Activated T-cell treated with anti-CD3 and anti-CD28 coated beads, Interleukin-2, amount 50 U/mL, for 48 hours (primary cell): Measurements from ENCODE around the gene CD69.
"Not testable (repeated sequence)": the region's sequence is repeated elsewhere in the genome, so short reads cannot be mapped to it uniquely, and the experiment has no call there.

ENCODE experiments used
- DNase-seq, 2 experiments: peaks; one replicate each; pipeline ENCODE4 v3.0.0-alpha.2; 2020

Gene CD69

GRCh38 chr12:9713032-9713558 lies 47.6 kb downstream of the CD69 start:
- DNase-seq: not testable (repeated sequence)

GRCh38 chr12:9711664-9712063 lies 49.0 kb downstream of the CD69 start:
- no peak for DNase-seq

DNA sequence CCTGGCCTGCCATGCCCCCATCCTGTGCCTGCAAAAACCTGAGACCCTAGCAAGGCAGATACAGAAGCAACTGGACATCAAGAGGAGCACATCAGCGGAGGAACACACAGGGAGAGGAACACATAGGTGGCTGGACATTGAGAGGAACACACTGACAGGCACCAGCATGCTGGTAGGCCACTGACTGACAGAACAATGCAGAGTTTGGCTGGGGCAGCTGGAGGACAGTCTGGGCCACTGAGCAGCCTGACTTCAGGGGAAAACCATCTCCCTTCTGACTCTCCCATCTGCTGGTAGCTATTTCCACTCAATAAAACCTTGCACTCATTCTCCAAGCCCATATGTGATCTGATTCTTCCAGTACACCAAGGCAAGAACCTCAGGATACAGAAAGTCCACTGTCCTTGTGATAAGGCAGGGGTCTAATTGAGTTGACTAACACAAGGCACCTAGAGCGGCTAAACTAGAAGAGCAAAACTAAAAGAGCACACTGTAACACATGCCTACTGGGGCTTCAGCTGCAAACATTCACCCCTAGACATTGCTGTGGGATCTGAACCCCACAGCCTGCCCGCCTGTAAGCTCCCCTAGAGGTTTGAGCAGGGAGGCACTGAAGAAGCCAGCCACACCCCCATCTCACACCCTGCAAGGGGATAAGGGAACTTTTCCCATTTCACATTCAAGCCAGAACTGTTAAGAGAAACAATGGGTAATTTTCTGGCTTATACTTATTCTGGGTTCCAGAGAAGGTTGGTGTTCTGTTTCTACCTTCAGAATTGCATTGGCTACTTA lies 49.9 kb downstream of the CD69 start:
- no peak for DNase-seq

- DNase-seq: no peak
These were observed 51.8 kb downstream of the CD69 start for GRCh38 chr12:9708853-9709252.

DNA sequence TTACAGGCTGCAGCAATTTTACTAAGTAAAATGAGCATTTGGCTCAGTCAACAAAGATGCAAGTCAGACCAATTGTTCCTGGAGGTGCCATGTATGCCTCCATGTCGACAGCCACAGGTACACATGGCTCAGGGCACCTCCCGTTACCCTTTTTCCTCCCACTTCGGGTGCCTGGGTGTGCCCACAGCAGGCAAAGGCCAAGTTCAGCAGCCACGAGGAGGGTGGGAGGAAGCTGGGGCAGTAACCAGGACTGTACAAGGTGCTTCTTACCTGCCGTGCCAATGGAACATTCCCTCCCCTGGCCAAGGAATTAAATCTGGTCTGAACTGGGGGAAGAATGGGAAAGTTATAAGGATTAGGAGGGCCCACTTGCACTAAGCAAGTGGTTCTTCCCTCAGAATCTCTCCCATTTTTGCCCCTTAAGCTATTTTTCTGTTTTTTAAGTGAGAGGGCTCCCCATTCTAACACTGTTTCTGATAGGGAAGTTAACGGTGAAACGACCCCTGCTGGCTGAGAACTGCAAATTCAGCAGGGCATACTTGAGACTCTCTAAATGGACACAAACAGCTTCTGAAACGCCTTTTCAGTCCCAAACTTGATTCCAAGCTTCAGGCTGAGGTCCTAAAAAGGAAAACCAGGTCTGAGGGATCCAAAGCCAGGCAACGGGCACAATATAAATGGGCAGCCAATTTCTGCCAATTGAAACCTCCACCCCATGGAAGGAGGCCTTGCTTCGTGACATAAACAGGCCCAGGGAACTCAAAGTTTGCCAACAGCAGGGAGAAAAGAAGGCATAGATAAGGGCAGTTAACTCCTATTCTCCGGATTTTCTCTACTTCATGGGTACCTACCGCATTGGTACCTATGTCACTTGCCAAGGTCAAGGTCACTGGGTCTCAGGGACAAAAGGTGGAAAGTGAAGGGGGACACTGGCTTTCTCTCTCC lies 52.6 kb downstream of the CD69 start:
- peak; percentile 76 to 78 for DNase-seq

DNA sequence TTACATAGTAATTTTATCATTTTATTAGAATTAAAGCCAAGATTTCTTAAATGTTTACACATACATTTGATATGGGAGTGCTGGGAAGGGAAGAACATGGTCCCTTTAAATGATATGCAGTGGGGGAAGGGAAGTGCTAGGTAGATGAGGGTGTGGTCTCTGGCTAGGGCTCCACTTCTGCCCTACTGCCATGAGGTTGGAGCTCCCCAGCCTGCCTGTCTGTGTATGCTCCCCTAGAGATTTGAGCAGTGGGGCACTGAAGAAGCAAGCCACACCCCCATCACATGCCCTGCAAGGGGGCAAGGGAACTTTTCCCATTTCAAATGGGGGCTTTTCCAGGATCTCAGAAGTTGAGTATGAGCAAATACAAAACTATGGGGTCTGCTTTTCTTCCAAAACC lies 53.3 kb downstream of the CD69 start:
- DNase-seq: peak in 1 of 2 experiments; percentile 31

- DNase-seq: no peak
These were observed 54.5 kb downstream of the CD69 start for GRCh38 chr12:9706086-9706685.

GRCh38 chr12:9704561-9704960 lies 56.1 kb downstream of the CD69 start:
- DNase-seq: not testable (repeated sequence)
